Esophagus (tissue), 2 donors: ENCODE data around the gene NCAPH2. TPM values are rescaled to one million over a fixed set of nuclear protein-coding genes. Genes with fewer than 3 reads are reported as not detected.
A peak's percentile ranks its signal among the peaks of the same experiment; 100 is the strongest.

Experiments
- H3K27ac ChIP-seq, 2 donors: one replicate each; pipeline ENCODE4 v1.5.1; 2013; ENCODE audit warnings: low read depth in 2 of 2, mild to moderate bottlenecking in 2 of 2, inconsistent platforms in 1 of 2, low read length in 1 of 2, moderate library complexity in 1 of 2
- H3K27me3 ChIP-seq, 2 donors: one replicate each; pipeline ENCODE4 v1.6.1; 2013; ENCODE audit warnings: low read length in 2 of 2, control low read depth in 1 of 2, mild to moderate bottlenecking in 1 of 2; ENCODE audit not compliant: insufficient read depth in 2 of 2, control insufficient read depth in 1 of 2
- H3K36me3 ChIP-seq, 2 donors: one replicate each; pipeline ENCODE4 v1.6.1; 2013; ENCODE audit warnings: low read length in 1 of 2; ENCODE audit not compliant: control insufficient read depth in 2 of 2, insufficient read depth in 2 of 2
- H3K4me1 ChIP-seq, 2 donors: one replicate each; pipeline ENCODE4 v1.6.1; 2013; ENCODE audit warnings: low read length in 1 of 2; ENCODE audit not compliant: control insufficient read depth in 2 of 2, insufficient read depth in 2 of 2
- H3K4me3 ChIP-seq, 2 donors: one replicate each; pipeline ENCODE4 v1.5.1; 2013; ENCODE audit warnings: low read length in 2 of 2, mild to moderate bottlenecking in 2 of 2, low read depth in 1 of 2, moderate library complexity in 1 of 2
- H3K9me3 ChIP-seq, 2 donors: one replicate each; pipeline ENCODE4 v1.6.1; 2013; ENCODE audit warnings: mild to moderate bottlenecking in 2 of 2, low read depth in 1 of 2, low read length in 1 of 2, moderate library complexity in 1 of 2; ENCODE audit not compliant: control insufficient read depth in 2 of 2, insufficient read depth in 1 of 2
- WGBS, 2 donors: extraction: QIAGEN DNeasy Blood & Tissue Kit; methylation state at CpG; one replicate each; pipeline ENCODE4 v1.1.7; 2013; 5-methylcytosine and 5-hydroxymethylcytosine counted together
- polyA plus RNA-seq, 2 donors: library from polyadenylated mRNA; stranded (reverse); fragments of 200-250 nt; gene quantifications; one replicate each; pipeline ENCODE4 v1.2.3, GENCODE V29; 2013
- donor health status: healthy with polysubstance abuse.
- donor health status: Bipolar disorder and iron deficiency.

NCAPH2 gene
- polyA plus RNA-seq, 2 donors: 32.9 to 35.4 TPM

GRCh38 chr22:50488006-50488677, 19.9 kb upstream of the NCAPH2 start:
- Histone ChIP-seq H3K27me3 (no peaks in the 10 kb centered on the region), H3K4me3 (no peak overlapping the region), H3K4me1 (peaks cover 0 to 4% of the 10 kb centered on the region in 2 donors), H3K36me3 (peaks cover 0 to under 1% of the 10 kb centered on the region in 2 donors), H3K27ac (no peak overlapping the region), H3K9me3 (no peaks in the 10 kb centered on the region)
- 78 to 85% methylated on average over 14 to 18 of the region's 18 CpGs for WGBS, 2 donors

- no peaks in the 10 kb centered on the region for H3K36me3 ChIP-seq
- no peak overlapping the region for H3K27ac ChIP-seq
- 77 to 78% methylated on average over 19 of the region's 19 CpGs for WGBS, 2 donors
- H3K27me3 ChIP-seq: no peaks in the 10 kb centered on the region
- peaks cover 0 to 4% of the 10 kb centered on the region in 2 donors for H3K4me1 ChIP-seq
- no peaks in the 10 kb centered on the region for H3K9me3 ChIP-seq
- H3K4me3 ChIP-seq: no peak overlapping the region
These were observed 19.1 kb upstream of the NCAPH2 start for GRCh38 chr22:50488886-50489285.

- no peaks in the 10 kb centered on the region for H3K36me3 ChIP-seq
- H3K27me3 ChIP-seq: no peaks in the 10 kb centered on the region
- H3K27ac ChIP-seq: no peak overlapping the region
- no peaks in the 10 kb centered on the region for H3K9me3 ChIP-seq
- no peak overlapping the region for H3K4me3 ChIP-seq
- peaks cover 0 to 4% of the 10 kb centered on the region in 2 donors for H3K4me1 ChIP-seq
- WGBS, 2 donors: 78 to 81% methylated on average over 31 of the region's 31 CpGs
These were observed 18.4 kb upstream of the NCAPH2 start for GRCh38 chr22:50489363-50490243.

GRCh38 chr22:50490531-50491308, 17.3 kb upstream of the NCAPH2 start:
- no peak overlapping the region for H3K27ac ChIP-seq
- no peaks in the 10 kb centered on the region for H3K27me3 ChIP-seq
- H3K4me1 ChIP-seq: peaks cover 0 to 3% of the 10 kb centered on the region in 2 donors
- H3K9me3 ChIP-seq: no peaks in the 10 kb centered on the region
- no peaks in the 10 kb centered on the region for H3K36me3 ChIP-seq
- 65 to 68% methylated on average over 27 of the region's 27 CpGs for WGBS, 2 donors
- no peak overlapping the region for H3K4me3 ChIP-seq

- Histone ChIP-seq H3K4me1 (peaks cover 0 to 3% of the 10 kb centered on the region in 2 donors), H3K36me3 (no peaks in the 10 kb centered on the region), H3K9me3 (no peaks in the 10 kb centered on the region), H3K27ac (no peak overlapping the region), H3K27me3 (no peaks in the 10 kb centered on the region), H3K4me3 (no peak overlapping the region)
- 75 to 78% methylated on average over 6 of the region's 6 CpGs for WGBS, 2 donors
These were observed 10.9 kb upstream of the NCAPH2 start for GRCh38 chr22:50497093-50497492.

- Histone ChIP-seq H3K27ac (peak overlapping the region; percentile 49 to 84), H3K4me3 (no peak overlapping the region), H3K9me3 (no peaks in the 10 kb centered on the region), H3K27me3 (no peaks in the 10 kb centered on the region), H3K4me1 (peaks cover 0 to 3% of the 10 kb centered on the region in 2 donors), H3K36me3 (peaks cover 0 to 10% of the 10 kb centered on the region in 2 donors)
- 9 to 17% methylated on average over 13 of the region's 13 CpGs for WGBS, 2 donors
These were observed 9.6 kb upstream of the NCAPH2 start for GRCh38 chr22:50498322-50498890.

GRCh38 chr22:50500452-50500851, 7.6 kb upstream of the NCAPH2 start:
- H3K36me3 ChIP-seq: peaks cover 0 to 22% of the 10 kb centered on the region in 2 donors
- no peaks in the 10 kb centered on the region for H3K27me3 ChIP-seq
- H3K4me1 ChIP-seq: peaks cover 0 to 14% of the 10 kb centered on the region in 2 donors
- H3K9me3 ChIP-seq: no peaks in the 10 kb centered on the region
- H3K27ac ChIP-seq: no peak overlapping the region
- H3K4me3 ChIP-seq: no peak overlapping the region
- WGBS, 2 donors: 78 to 90% methylated on average over 12 of the region's 12 CpGs

- Histone ChIP-seq H3K27me3 (no peaks in the 10 kb centered on the region), H3K4me1 (peaks cover 10 to 31% of the 10 kb centered on the region in 2 donors), H3K9me3 (no peaks in the 10 kb centered on the region), H3K36me3 (peaks cover 0 to 30% of the 10 kb centered on the region in 2 donors), H3K4me3 (no peak overlapping the region), H3K27ac (no peak overlapping the region)
- 81 to 82% methylated on average over 6 of the region's 6 CpGs for WGBS, 2 donors
These were observed 5.9 kb upstream of the NCAPH2 start for GRCh38 chr22:50502096-50502495.
